T1000 (cell line): ENCODE data around the gene COX15.
"Not testable (repeated sequence)": the region's sequence is repeated elsewhere in the genome, so short reads cannot be mapped to it uniquely, and the experiment has no call there.

Experiments used
- DNase-seq: peaks from one replicate; lab custom pipeline; 2025; ENCODE audit warnings: mixed read lengths; lab: John Stamatoyannopoulos, UW

COX15 gene

GRCh38 chr10:99732033-99732842 lies at the start of gene COX15, which contains the start of gene CUTC:
Gene COX15 (minus strand): TSS chr10:99732127. CDS start chr10:99732049, 78 bp downstream.
Gene CUTC (plus strand): TSS chr10:99732234. CDS start chr10:99732349, 115 bp downstream.
- DNase-seq, result peak; percentile 93

- no peak for DNase-seq
Observed at GRCh38 chr10:99779335-99779734, 47.4 kb upstream of the COX15 start.

GRCh38 chr10:99777918-99778714 lies 46.2 kb upstream of the COX15 start:
- no peak for DNase-seq

- no peak for DNase-seq
Observed at GRCh38 chr10:99775850-99776249, 43.9 kb upstream of the COX15 start.

- no peak for DNase-seq
Observed at GRCh38 chr10:99770408-99771045, 38.6 kb upstream of the COX15 start.

- no peak for DNase-seq
Observed at GRCh38 chr10:99769706-99770105, 37.8 kb upstream of the COX15 start.

GRCh38 chr10:99768556-99768955 lies 36.6 kb upstream of the COX15 start:
- DNase-seq, result no peak

- no peak for DNase-seq
Observed at GRCh38 chr10:99767901-99768300, 36.0 kb upstream of the COX15 start.

- DNase-seq, result no peak
Observed at GRCh38 chr10:99766302-99766681, 34.4 kb upstream of the COX15 start.

- no peak for DNase-seq
Observed at GRCh38 chr10:99765672-99766301, 33.9 kb upstream of the COX15 start.

GRCh38 chr10:99761365-99761764 lies 29.4 kb upstream of the COX15 start:
- DNase-seq, result no peak

- no peak for DNase-seq
Observed at GRCh38 chr10:99760321-99760720, 28.4 kb upstream of the COX15 start.

- no peak for DNase-seq
Observed at GRCh38 chr10:99758211-99758891, 26.4 kb upstream of the COX15 start.

- DNase-seq, result no peak
Observed at GRCh38 chr10:99756159-99756558, 24.2 kb upstream of the COX15 start.

- DNase-seq, result no peak
Observed at GRCh38 chr10:99754670-99755069, 22.7 kb upstream of the COX15 start.

GRCh38 chr10:99750641-99751040 lies 18.7 kb upstream of the COX15 start:
- no peak for DNase-seq

- no peak for DNase-seq
Observed at GRCh38 chr10:99748823-99749451, 17.0 kb upstream of the COX15 start.

GRCh38 chr10:99746166-99746565 lies 14.2 kb upstream of the COX15 start:
- not testable (repeated sequence) for DNase-seq

- no peak for DNase-seq
Observed at GRCh38 chr10:99743841-99744240, 11.9 kb upstream of the COX15 start.

- DNase-seq, result no peak
Observed at GRCh38 chr10:99742701-99743100, 10.8 kb upstream of the COX15 start.

- no peak for DNase-seq
Observed at GRCh38 chr10:99742254-99742653, 10.3 kb upstream of the COX15 start.
